PC-3 (cell line): ENCODE results near the gene SLC43A3. TPM values are rescaled to one million over a fixed set of nuclear protein-coding genes. Genes with fewer than 3 reads are reported as not detected.

Experiments
- ATAC-seq: fragments of 200-7000 bp; cut with Tn5 transposase; 2 replicates; pipeline ENCODE4 v1.9.1; 2020; ENCODE audit warnings: mild to moderate bottlenecking, moderate library complexity
- BruUV-seq: library from RNA; stranded (reverse); fragments of 400-500 nt; replicated peaks from 2 replicates; lab custom pipeline; 2021; lab: Mats Ljungman, UMichigan
- CTCF ChIA-PET: fragments of 300-600 bp; sonication (Branson Sonifier 250); formaldehyde crosslinking; loops from one replicate; lab custom pipeline; 2022; ENCODE audit warnings: antibody characterized with exemption; lab: Charles Lee
- POLR2A ChIA-PET: fragments of 300-600 bp; sonication (Branson Sonifier 250); formaldehyde crosslinking; loops from one replicate; lab custom pipeline; 2022; ENCODE audit warnings: antibody characterized with exemption; ENCODE audit not compliant: unreplicated experiment; lab: Charles Lee
- DNase-seq: peaks from one replicate; pipeline ENCODE4 v3.0.0-alpha.2; 2015
- H2AFZ ChIP-seq: fragments of 300-600 bp; sonication (generic); 2 replicates; pipeline ENCODE4 v1.6.0; 2016; ENCODE audit warnings: antibody characterized with exemption, low read length
- H3F3A ChIP-seq: fragments of 300-600 bp; sonication (generic); one replicate; pipeline ENCODE4 v1.6.0; 2017; ENCODE audit warnings: antibody characterized with exemption, low read length, control low read depth, mild to moderate bottlenecking; ENCODE audit not compliant: unreplicated experiment
- H3K27ac ChIP-seq: fragments of 300-600 bp; sonication (generic); 2 replicates; pipeline ENCODE4 v1.5.1; 2016; ENCODE audit warnings: mild to moderate bottlenecking, low read length
- H3K27me3 ChIP-seq: fragments of 300-600 bp; sonication (generic); 2 replicates; pipeline ENCODE4 v1.6.1; 2016; ENCODE audit warnings: low read length, mixed read lengths
- H3K36me3 ChIP-seq: fragments of 300-600 bp; sonication (generic); 2 replicates; pipeline ENCODE4 v1.6.1; 2016; ENCODE audit warnings: low read depth, mixed run types, low read length, mixed read lengths
- H3K4me1 ChIP-seq: fragments of 300-600 bp; sonication (generic); 2 replicates; pipeline ENCODE4 v1.5.1; 2016; ENCODE audit warnings: low read length; ENCODE audit not compliant: insufficient read depth
- H3K4me2 ChIP-seq: fragments of 300-600 bp; sonication (generic); 2 replicates; pipeline ENCODE4 v1.6.0; 2016; ENCODE audit warnings: low read length
- H3K4me3 ChIP-seq: fragments of 300-600 bp; sonication (generic); 2 replicates; pipeline ENCODE4 v1.5.1; 2016; ENCODE audit warnings: mild to moderate bottlenecking, low read length, mixed read lengths
- H3K79me2 ChIP-seq: fragments of 300-600 bp; sonication (generic); 2 replicates; pipeline ENCODE4 v1.6.1; 2017; ENCODE audit warnings: low read length, mixed read lengths
- H3K9ac ChIP-seq: fragments of 300-600 bp; sonication (generic); 2 replicates; pipeline ENCODE4 v1.6.0; 2016; ENCODE audit warnings: mild to moderate bottlenecking, low read length
- H3K9me2 ChIP-seq: fragments of 300-600 bp; sonication (generic); replicated peaks from 2 replicates; pipeline ENCODE4 v1.6.1; 2016; ENCODE audit warnings: mixed run types, low read length, mixed read lengths
- H3K9me3 ChIP-seq: fragments of 300-600 bp; sonication (generic); 2 replicates; pipeline ENCODE4 v1.6.1; 2016; ENCODE audit warnings: low read length, mixed read lengths
- H4K20me1 ChIP-seq: fragments of 300-600 bp; sonication (generic); 2 replicates; pipeline ENCODE4 v1.6.1; 2016; ENCODE audit warnings: low read length, mixed read lengths
- CTCF ChIP-seq: fragments of 300-600 bp; sonication (generic); conservative IDR thresholded peaks from 2 replicates; pipeline ENCODE4 v1.5.1; 2017; ENCODE audit warnings: antibody characterized with exemption, low read depth, mild to moderate bottlenecking, low read length
- EZH2 ChIP-seq: fragments of 300-600 bp; sonication (generic); IDR thresholded peaks from one replicate; pipeline ENCODE4 v1.6.1; 2017; ENCODE audit warnings: antibody characterized with exemption, mild to moderate bottlenecking, low read length; ENCODE audit not compliant: unreplicated experiment
- EZH2phosphoT487 ChIP-seq: fragments of 300-600 bp; sonication (generic); IDR thresholded peaks from 2 replicates; pipeline ENCODE4 v1.6.1; 2018; ENCODE audit warnings: mild to moderate bottlenecking, antibody characterized with exemption, low read length, borderline replicate concordance
- intact Hi-C: fragments of 100-400 bp; cut with micrococcal nuclease; formaldehyde crosslinking; loops from 2 replicates; pipeline ENCODE4 v1.9.0; 2023
- total RNA-seq: library from RNA; depleted of rRNA; stranded (reverse); fragments of >200 nt; gene quantifications from 2 replicates; pipeline ENCODE4 v1.2.3, GENCODE V29; 2014

Gene SLC43A3
- total RNA-seq, 1 experiment from 2014 or later = 35.0 TPM

- H3F3A ChIP-seq = no peaks in the 10 kb centered on the region
- H3K4me3 ChIP-seq = peak overlapping the region; percentile 62
- TSS peak; percentile 47 for BruUV-seq
- H2AFZ ChIP-seq = no peak overlapping the region
- ChIA-PET POLR2A (interaction anchor here (0.5 kb wide), 1 partner anchor 20 kb away, joined by 6 read pairs; no protein-coding TSS in a partner anchor), CTCF (no interaction called here)
- H4K20me1 ChIP-seq = no peaks in the 10 kb centered on the region
- H3K9ac ChIP-seq = peak overlapping the region; percentile 84
- H3K9me2 ChIP-seq = no peaks in the 10 kb centered on the region
- DNase-seq (no peak), ATAC-seq (no peak)
- no peaks in the 10 kb centered on the region for H3K36me3 ChIP-seq
- H3K27me3 ChIP-seq = no peaks in the 10 kb centered on the region
- intact Hi-C loops = no loop called here
- TF ChIP-seq EZH2 = no peak
- TF ChIP-seq CTCF = no peak
- TF ChIP-seq EZH2phosphoT487 = no peak
- peaks cover 15% of the 10 kb centered on the region for H3K79me2 ChIP-seq
- H3K4me2 ChIP-seq = peak overlapping the region; percentile 71
- H3K9me3 ChIP-seq = no peaks in the 10 kb centered on the region
- H3K4me1 ChIP-seq = peaks cover 43% of the 10 kb centered on the region
- peak overlapping the region; percentile 92 for H3K27ac ChIP-seq
Measured at GRCh38 chr11:57425565-57426438, 1.1 kb downstream of the SLC43A3 start.

GRCh38 chr11:57424792-57425564 lies 1.9 kb downstream of the SLC43A3 start:
- DNase-seq = peak; percentile 71

More at GRCh38 chr11:57424792-57425564, 1.9 kb downstream of the SLC43A3 start:
- intact Hi-C loops = no loop called here
- BruUV-seq = no TSS peak
- H4K20me1 ChIP-seq = no peaks in the 10 kb centered on the region
- ChIA-PET CTCF (interaction anchor here (0.7 kb wide), 1 partner anchor 10 kb away, joined by 4 read pairs; no protein-coding TSS in a partner anchor), POLR2A (no interaction called here)
- H3K4me1 ChIP-seq = peaks cover 43% of the 10 kb centered on the region
- no peak overlapping the region for H3K4me3 ChIP-seq
- no peaks in the 10 kb centered on the region for H3F3A ChIP-seq
- H2AFZ ChIP-seq = no peak overlapping the region
- peak; percentile 67 for ATAC-seq
- H3K9me3 ChIP-seq = no peaks in the 10 kb centered on the region
- H3K27ac ChIP-seq = peak overlapping the region; percentile 14; the same call in 1 of the 2 replicates
- no peak for TF ChIP-seq CTCF
- no peak for TF ChIP-seq EZH2phosphoT487
- peaks cover 15% of the 10 kb centered on the region for H3K79me2 ChIP-seq
- no peaks in the 10 kb centered on the region for H3K36me3 ChIP-seq
- H3K4me2 ChIP-seq = peak overlapping the region; percentile 71
- no peaks in the 10 kb centered on the region for H3K27me3 ChIP-seq
- no peaks in the 10 kb centered on the region for H3K9me2 ChIP-seq
- no peak overlapping the region for H3K9ac ChIP-seq
